Heart left ventricle (tissue), 16 donors: Measurements from ENCODE around the gene LRRC8E. TPM values are rescaled to one million over a fixed set of nuclear protein-coding genes. Genes with fewer than 3 reads are reported as not detected.
A peak's percentile ranks its signal among the peaks of the same experiment; 100 is the strongest.

Source experiments
- ATAC-seq, 4 donors: fragments of 200-7000 bp; cut with Tn5 transposase; one replicate each; pipeline ENCODE4 v1.9.1; 2020 to 2022; ENCODE audit warnings: moderate library complexity in 4 of 4, mild to moderate bottlenecking in 3 of 4, moderate number of reproducible peaks in 1 of 4
- DNase-seq, 5 donors: peaks; one replicate each; pipeline ENCODE4 v3.0.0-alpha.2; 2020
- H3K27ac ChIP-seq, 12 donors: fragments of 200-600 bp; sonication (generic) in 4 of 12; one replicate each; pipeline versions ENCODE4 v1.5.0 to v1.8.0; 2016 to 2022; ENCODE audit warnings: mild to moderate bottlenecking in 2 of 12
- H3K27me3 ChIP-seq, 9 donors: fragments of 200-600 bp; sonication (generic) in 2 of 9; one replicate each; pipeline versions ENCODE4 v1.5.1 to v1.8.0; 2016 to 2022; ENCODE audit warnings: mild to moderate bottlenecking in 3 of 9
- H3K36me3 ChIP-seq, 9 donors: fragments of 200-600 bp; sonication (generic) in 2 of 9; one replicate each; pipeline versions ENCODE4 v1.5.0 to v1.8.0; 2018 to 2022; ENCODE audit warnings: mild to moderate bottlenecking in 2 of 9
- H3K4me1 ChIP-seq, 12 donors: fragments of 200-600 bp; sonication (generic) in 4 of 12; one replicate each; pipeline versions ENCODE4 v1.5.0 to v1.8.0; 2016 to 2022; ENCODE audit warnings: mild to moderate bottlenecking in 3 of 12
- H3K4me3 ChIP-seq, 12 donors: fragments of 200-600 bp; sonication (generic) in 4 of 12; one replicate each; pipeline versions ENCODE4 v1.5.0 to v1.8.0; 2017 to 2022; ENCODE audit warnings: mild to moderate bottlenecking in 9 of 12, moderate library complexity in 4 of 12
- H3K9me3 ChIP-seq, 12 donors: fragments of 200-600 bp; sonication (generic) in 4 of 12; one replicate each; pipeline versions ENCODE4 v1.5.0 to v1.8.0; 2016 to 2022; ENCODE audit warnings: mild to moderate bottlenecking in 1 of 12
- POLR2A ChIP-seq, 2 donors: fragments of 450-650 bp; IDR thresholded peaks; one replicate each; pipeline ENCODE4 v1.6.1; 2017; ENCODE audit warnings: antibody characterized with exemption in 2 of 2, mild to moderate bottlenecking in 2 of 2, moderate library complexity in 2 of 2
- WGBS, 4 donors: extraction: QIAGEN DNeasy Blood & Tissue Kit in 2 of 4; methylation state at CpG; one replicate each; pipeline versions ENCODE4 v1.1.5 to v1.1.7; 2013 to 2018; 5-methylcytosine and 5-hydroxymethylcytosine counted together
- intact Hi-C, 10 donors: fragments of 100-400 bp; cut with DNase I; formaldehyde crosslinking; loops; one replicate each; pipeline versions ENCODE4 v1.11.1 to v1.14.2; 2022
- polyA plus RNA-seq, 2 donors: library from polyadenylated mRNA; stranded (reverse); fragments of 200-250 nt; gene quantifications; one replicate each; pipeline ENCODE4 v1.2.3, GENCODE V29; 2013
- total RNA-seq, 9 donors: library from RNA; depleted of rRNA in 2 of 9; stranded (reverse); fragments of >200 nt in 2 of 9; fragmentation: NEBNext Ultra II Directional in 3 of 9; extraction: Animal tissue kit (Norgen Biotek cat#: 25700) in 3 of 9; gene quantifications; one replicate each; pipeline versions ENCODE4 v1.1.0 to v1.2.4, GENCODE V29; 2016 to 2023
- TF ChIP-seq, protein P1 (sequence below), 12 donors: fragments of 200-600 bp; sonication (generic) in 4 of 12; IDR thresholded peaks; one replicate each; pipeline versions ENCODE4 v1.5.0 to v1.8.0; 2018 to 2022; ENCODE audit warnings: antibody characterized with exemption in 12 of 12, mild to moderate bottlenecking in 5 of 12
- donor health status: ischemic (EF 13 %, LVEDD 7.1; RV severe dilation, severe dysfunction).
- donor health status: healthy with polysubstance abuse.
- donor health status: DM: no; HTN: yes; CAD: no.
- donor health status: DM: no; HTN: no; CAD: no.
- donor health status: ischemic (EF 25% LVEDD 6.9; RV normal size, moderate dysfunction).
- donor health status: ischemic (EF 25% LVEDD 5.7; RV mildly dilated, moderate dysfunction).
- donor health status: healthy.
- donor health status: DM: yes; HTN: yes; CAD: no.
- donor health status: ischemic (EF 35%, LVEDD 5.7; RV mildly dilated, moderate dysfunction).
- donor health status: nonischemic (EF 11% LVEDD 7.7; RV severe dilation, severe dysfunction).
- donor health status: DM: yes; HTN: yes; CAD: no.
- donor health status: PGD.
- donor health status: ischemic (EF 29% LVEDD 5.4; RV normal size, mild dysfunction).
- donor health status: nonischemic (EF 23%, LVEDD 6.1; RV moderate dilation, normal function).

Gene LRRC8E
- total and polyA plus RNA-seq, 11 donors: 0.17 to 2.6 (median 1.00) TPM

DNA sequence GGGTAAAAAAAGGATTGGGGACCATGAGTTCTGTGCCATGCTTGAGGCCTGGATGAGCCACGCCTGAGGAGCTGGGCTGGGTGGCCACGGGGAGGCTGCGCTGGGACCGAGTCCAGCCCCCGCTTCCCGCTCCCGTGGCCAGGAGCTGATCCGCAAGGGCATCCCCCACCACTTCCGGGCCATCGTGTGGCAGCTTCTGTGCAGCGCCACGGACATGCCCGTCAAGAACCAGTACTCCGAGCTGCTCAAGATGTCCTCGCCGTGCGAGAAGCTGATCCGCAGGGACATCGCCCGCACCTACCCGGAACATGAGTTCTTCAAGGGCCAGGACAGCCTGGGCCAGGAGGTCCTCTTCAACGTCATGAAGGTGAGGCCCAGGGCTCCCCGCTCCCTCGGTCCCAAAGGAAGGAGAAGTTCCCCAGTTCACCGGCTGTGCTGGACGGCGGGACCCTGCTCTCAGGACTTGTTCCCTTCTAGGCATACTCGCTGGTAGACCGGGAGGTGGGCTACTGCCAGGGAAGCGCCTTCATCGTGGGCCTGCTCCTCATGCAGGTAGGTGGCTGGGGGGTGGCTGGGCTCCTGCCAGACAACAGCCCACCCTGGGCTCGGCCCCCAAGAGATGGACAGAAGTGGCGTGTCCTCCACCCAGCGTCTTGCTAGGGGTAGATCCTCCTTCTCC lies 39.4 kb upstream of the LRRC8E start:
- TF ChIP-seq POLR2A (IDR thresholded peaks at IDR 0.05): no peak
- TF ChIP-seq, protein P1, sequence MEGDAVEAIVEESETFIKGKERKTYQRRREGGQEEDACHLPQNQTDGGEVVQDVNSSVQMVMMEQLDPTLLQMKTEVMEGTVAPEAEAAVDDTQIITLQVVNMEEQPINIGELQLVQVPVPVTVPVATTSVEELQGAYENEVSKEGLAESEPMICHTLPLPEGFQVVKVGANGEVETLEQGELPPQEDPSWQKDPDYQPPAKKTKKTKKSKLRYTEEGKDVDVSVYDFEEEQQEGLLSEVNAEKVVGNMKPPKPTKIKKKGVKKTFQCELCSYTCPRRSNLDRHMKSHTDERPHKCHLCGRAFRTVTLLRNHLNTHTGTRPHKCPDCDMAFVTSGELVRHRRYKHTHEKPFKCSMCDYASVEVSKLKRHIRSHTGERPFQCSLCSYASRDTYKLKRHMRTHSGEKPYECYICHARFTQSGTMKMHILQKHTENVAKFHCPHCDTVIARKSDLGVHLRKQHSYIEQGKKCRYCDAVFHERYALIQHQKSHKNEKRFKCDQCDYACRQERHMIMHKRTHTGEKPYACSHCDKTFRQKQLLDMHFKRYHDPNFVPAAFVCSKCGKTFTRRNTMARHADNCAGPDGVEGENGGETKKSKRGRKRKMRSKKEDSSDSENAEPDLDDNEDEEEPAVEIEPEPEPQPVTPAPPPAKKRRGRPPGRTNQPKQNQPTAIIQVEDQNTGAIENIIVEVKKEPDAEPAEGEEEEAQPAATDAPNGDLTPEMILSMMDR (IDR thresholded peaks at IDR 0.05): no peak
- 90 to 96% (median 91%) methylated on average over 5 to 34 of the region's 34 CpGs for WGBS, 4 donors
- intact Hi-C loops: no loop called here
- H3K27ac ChIP-seq: no peak overlapping the region
- ATAC-seq (no peak), DNase-seq (peak in 1 of 5 donors; percentile 15)
- H3K27me3 ChIP-seq: no peaks in the 10 kb centered on the region
- H3K36me3 ChIP-seq: peaks cover 0 to 13% (median 0%) of the 10 kb centered on the region in 9 donors
- no peaks in the 10 kb centered on the region for H3K9me3 ChIP-seq
- no peak overlapping the region for H3K4me3 ChIP-seq
- H3K4me1 ChIP-seq: peaks cover 0 to 21% (median 4%) of the 10 kb centered on the region in 12 donors

- 86 to 97% (median 92%) methylated on average over 4 to 9 of the region's 9 CpGs for WGBS, 4 donors
Measured at GRCh38 chr19:7849631-7849999, 38.7 kb upstream of the LRRC8E start.

GRCh38 chr19:7850000-7850813 lies 38.1 kb upstream of the LRRC8E start:
- 46 to 56% (median 52%) methylated on average over 22 to 25 of the region's 25 CpGs for WGBS, 4 donors
- DNase-seq (peak in 2 of 5 donors; percentile 40 to 54), ATAC-seq (peak; percentile 37 to 74 (median 68))
- H3K27ac ChIP-seq: no peak overlapping the region
- peaks cover 0 to 21% (median 4%) of the 10 kb centered on the region in 12 donors for H3K4me1 ChIP-seq
- no peaks in the 10 kb centered on the region for H3K27me3 ChIP-seq
- TF ChIP-seq, protein P1 (IDR thresholded peaks at IDR 0.05): no peak
- TF ChIP-seq POLR2A (IDR thresholded peaks at IDR 0.05): no peak
- H3K4me3 ChIP-seq: no peak overlapping the region
- no peaks in the 10 kb centered on the region for H3K9me3 ChIP-seq
- intact Hi-C loops: loop anchor here in 6 of 10 donors (5.0 to 10.0 kb wide), 5 partner anchors 52 to 405 kb away; partner anchors contain the start of genes SNAPC2 (in 3 of the 6), MAP2K7 (in 2 of the 6) and CTXN1 (in 1 of the 6)
- peaks cover 0 to 13% (median 0%) of the 10 kb centered on the region in 9 donors for H3K36me3 ChIP-seq

More at GRCh38 chr19:7849631-7849999, 38.7 kb upstream of the LRRC8E start:
- no peak for ATAC-seq
- no peak for DNase-seq
- TF ChIP-seq, protein P1 (IDR thresholded peaks at IDR 0.05): no peak
- no peak for TF ChIP-seq POLR2A (IDR thresholded peaks at IDR 0.05)
- Histone ChIP-seq H3K9me3 (no peaks in the 10 kb centered on the region), H3K36me3 (peaks cover 0 to 13% (median 0%) of the 10 kb centered on the region in 9 donors), H3K27ac (no peak overlapping the region), H3K4me3 (no peak overlapping the region), H3K4me1 (peaks cover 0 to 21% (median 4%) of the 10 kb centered on the region in 12 donors), H3K27me3 (no peaks in the 10 kb centered on the region)
- intact Hi-C loops: no loop called here
